RPMI7951 (cell line): Measurements from ENCODE around the gene MGST2. TPM values are rescaled to one million over a fixed set of nuclear protein-coding genes. Genes with fewer than 3 reads are reported as not detected.
"Not testable (repeated sequence)": the region's sequence is repeated elsewhere in the genome, so short reads cannot be mapped to it uniquely, and the experiment has no call there.

Experiments
- DNase-seq: peaks from one replicate; pipeline ENCODE4 v3.0.0-alpha.2; 2012; ENCODE audit warnings: low read depth
- total RNA-seq: library from RNA; depleted of rRNA; stranded (reverse); fragments of >200 nt; shearing (Covaris generic); gene quantifications from 2 replicates; pipeline ENCODE4 v1.2.3, GENCODE V29; 2014; rRNA removed

The MGST2 gene
- total RNA-seq = 8.5 and 11.5 TPM in 2 replicates

- DNase-seq = peak; percentile 63
Observed at GRCh38 chr4:139665690-139666529, at the start of gene MGST2. TSS of gene MGST2 (plus strand) at chr4:139665819. CDS start at chr4:139666020, 201 bp downstream.

GRCh38 chr4:139617702-139618490 is 47.7 kb upstream of the MGST2 start:
- DNase-seq = peak; percentile 22

- peak; percentile 28 for DNase-seq
Observed at GRCh38 chr4:139619644-139620043, 46.0 kb upstream of the MGST2 start.

- DNase-seq = no peak
Observed at GRCh38 chr4:139622901-139623381, 42.7 kb upstream of the MGST2 start.

- DNase-seq = no peak
Observed at GRCh38 chr4:139624441-139625092, 41.1 kb upstream of the MGST2 start.

GRCh38 chr4:139625093-139625455 is 40.5 kb upstream of the MGST2 start:
- no peak for DNase-seq

- DNase-seq = no peak
Observed at GRCh38 chr4:139625482-139625881, 40.1 kb upstream of the MGST2 start.

- no peak for DNase-seq
Observed at GRCh38 chr4:139628184-139629012, 37.2 kb upstream of the MGST2 start.

GRCh38 chr4:139629436-139630125 is 36.0 kb upstream of the MGST2 start:
- DNase-seq = no peak

GRCh38 chr4:139630126-139630495 is 35.5 kb upstream of the MGST2 start:
- DNase-seq = no peak

- DNase-seq = no peak
Observed at GRCh38 chr4:139630991-139631390, 34.6 kb upstream of the MGST2 start.

- no peak for DNase-seq
Observed at GRCh38 chr4:139631791-139632190, 33.8 kb upstream of the MGST2 start.

- DNase-seq = not testable (repeated sequence)
Observed at GRCh38 chr4:139632739-139633138, 32.9 kb upstream of the MGST2 start.

GRCh38 chr4:139633195-139633594 is 32.4 kb upstream of the MGST2 start:
- no peak for DNase-seq

GRCh38 chr4:139633661-139634060 is 32.0 kb upstream of the MGST2 start:
- DNase-seq = no peak

- DNase-seq = no peak
Observed at GRCh38 chr4:139635966-139636365, 29.7 kb upstream of the MGST2 start.

- not testable (repeated sequence) for DNase-seq
Observed at GRCh38 chr4:139638306-139638705, 27.3 kb upstream of the MGST2 start.

- DNase-seq = no peak
Observed at GRCh38 chr4:139639654-139640053, 26.0 kb upstream of the MGST2 start.

- no peak for DNase-seq
Observed at GRCh38 chr4:139641218-139641617, 24.4 kb upstream of the MGST2 start.

GRCh38 chr4:139642364-139642763 is 23.3 kb upstream of the MGST2 start:
- no peak for DNase-seq
